Osteocyte (in vitro differentiated cells): ENCODE data around the gene PRKG1. TPM values are rescaled to one million over a fixed set of nuclear protein-coding genes. Genes with fewer than 3 reads are reported as not detected.

Experiments used
- DNase-seq: peaks from one replicate; pipeline ENCODE4 v3.0.0; 2021; ENCODE audit warnings: mixed read lengths; ENCODE audit not compliant: unreplicated experiment; ENCODE audit errors: extremely low spot score
- H3K27ac Mint-ChIP-seq: one replicate; pipeline ENCODE4 v1.8.0; 2021; ENCODE audit warnings: mild to moderate bottlenecking, mixed read lengths; ENCODE audit not compliant: unreplicated experiment
- H3K27me3 Mint-ChIP-seq: one replicate; pipeline ENCODE4 v1.8.0; 2021; ENCODE audit warnings: mixed read lengths; ENCODE audit not compliant: unreplicated experiment
- H3K36me3 Mint-ChIP-seq: one replicate; pipeline ENCODE4 v1.8.0; 2021; ENCODE audit warnings: mixed read lengths; ENCODE audit not compliant: unreplicated experiment
- H3K4me1 Mint-ChIP-seq: one replicate; pipeline ENCODE4 v1.8.0; 2021; ENCODE audit warnings: mixed read lengths; ENCODE audit not compliant: unreplicated experiment
- H3K4me3 Mint-ChIP-seq: one replicate; pipeline ENCODE4 v1.8.0; 2021; ENCODE audit warnings: mild to moderate bottlenecking, moderate library complexity, mixed read lengths; ENCODE audit not compliant: unreplicated experiment
- H3K9me3 Mint-ChIP-seq: one replicate; pipeline ENCODE4 v1.8.0; 2021; ENCODE audit warnings: mixed read lengths; ENCODE audit not compliant: unreplicated experiment
- total RNA-seq: library from RNA; stranded (reverse); gene quantifications from 2 replicates; pipeline ENCODE4 v1.2.1, GENCODE V29; 2021
- TF ChIP-seq, protein P1 (sequence below): fragments of 200-600 bp; sonication (generic); IDR thresholded peaks from 2 replicates; pipeline ENCODE4 v1.5.0; 2021; ENCODE audit warnings: antibody characterized with exemption, mild to moderate bottlenecking, moderate library complexity

The PRKG1 gene
- total RNA-seq, 1 donor from 2014 or later = 10.8 TPM

DNA sequence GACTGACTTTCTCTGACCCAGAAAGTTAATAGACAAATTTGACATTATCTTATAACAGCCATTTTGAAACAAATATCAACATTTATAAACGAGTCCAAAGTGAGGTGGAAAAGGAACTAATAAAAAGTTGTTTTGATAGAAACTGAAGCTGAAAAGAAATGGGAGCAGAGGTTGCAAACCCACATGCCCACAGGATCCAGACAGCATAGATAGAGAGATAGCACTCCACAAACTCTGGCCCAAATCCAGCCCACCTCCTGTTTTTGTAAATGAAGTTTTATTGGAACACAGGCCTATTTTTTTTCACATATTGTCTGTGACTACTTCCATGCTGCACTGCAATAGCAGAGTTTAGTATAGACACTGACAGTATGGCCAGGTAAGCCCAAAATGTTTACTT lies 171.9 kb downstream of the PRKG1 start:
- TF ChIP-seq, protein P1, sequence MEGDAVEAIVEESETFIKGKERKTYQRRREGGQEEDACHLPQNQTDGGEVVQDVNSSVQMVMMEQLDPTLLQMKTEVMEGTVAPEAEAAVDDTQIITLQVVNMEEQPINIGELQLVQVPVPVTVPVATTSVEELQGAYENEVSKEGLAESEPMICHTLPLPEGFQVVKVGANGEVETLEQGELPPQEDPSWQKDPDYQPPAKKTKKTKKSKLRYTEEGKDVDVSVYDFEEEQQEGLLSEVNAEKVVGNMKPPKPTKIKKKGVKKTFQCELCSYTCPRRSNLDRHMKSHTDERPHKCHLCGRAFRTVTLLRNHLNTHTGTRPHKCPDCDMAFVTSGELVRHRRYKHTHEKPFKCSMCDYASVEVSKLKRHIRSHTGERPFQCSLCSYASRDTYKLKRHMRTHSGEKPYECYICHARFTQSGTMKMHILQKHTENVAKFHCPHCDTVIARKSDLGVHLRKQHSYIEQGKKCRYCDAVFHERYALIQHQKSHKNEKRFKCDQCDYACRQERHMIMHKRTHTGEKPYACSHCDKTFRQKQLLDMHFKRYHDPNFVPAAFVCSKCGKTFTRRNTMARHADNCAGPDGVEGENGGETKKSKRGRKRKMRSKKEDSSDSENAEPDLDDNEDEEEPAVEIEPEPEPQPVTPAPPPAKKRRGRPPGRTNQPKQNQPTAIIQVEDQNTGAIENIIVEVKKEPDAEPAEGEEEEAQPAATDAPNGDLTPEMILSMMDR = no peak
- Mint-ChIP-seq H3K27ac (no peak overlapping the region), H3K4me3 (no peak overlapping the region), H3K36me3 (no peaks in the 10 kb centered on the region), H3K9me3 (no peaks in the 10 kb centered on the region), H3K27me3 (no peaks in the 10 kb centered on the region), H3K4me1 (peaks cover 29% of the 10 kb centered on the region)
- no peak for DNase-seq

DNA sequence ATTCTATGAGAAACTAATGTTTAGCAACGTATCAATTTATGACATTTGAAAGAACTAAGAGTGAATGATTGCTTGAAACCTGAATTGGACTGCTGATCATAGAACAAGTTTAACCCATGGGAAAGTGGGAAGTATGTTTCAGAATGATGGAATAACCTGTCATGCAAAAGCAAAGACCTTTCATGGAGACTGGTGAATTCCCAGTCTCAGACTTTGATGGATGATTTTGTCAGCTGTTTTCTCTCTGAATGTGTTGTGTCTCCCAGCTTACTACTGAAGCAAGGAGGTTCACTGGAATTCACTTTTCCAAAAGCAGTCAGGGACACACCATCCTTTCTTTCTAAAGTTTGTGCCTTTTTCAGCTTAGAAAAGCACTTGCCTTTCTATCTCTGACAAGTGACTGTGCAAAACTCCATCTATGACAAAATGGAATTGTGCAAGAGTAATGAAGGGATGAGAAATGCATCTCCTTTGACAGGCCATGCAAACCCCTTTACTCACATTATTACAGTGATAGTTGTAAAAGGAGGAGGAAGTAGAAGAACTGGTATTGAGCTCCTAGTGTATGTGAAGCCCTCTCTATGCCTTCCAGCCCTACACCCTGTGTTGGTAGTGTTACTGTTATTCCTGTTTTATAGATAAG lies 176.1 kb downstream of the PRKG1 start:
- H3K36me3 Mint-ChIP-seq = no peaks in the 10 kb centered on the region
- H3K4me1 Mint-ChIP-seq = peaks cover 6% of the 10 kb centered on the region
- H3K4me3 Mint-ChIP-seq = no peak overlapping the region
- DNase-seq = no peak
- H3K9me3 Mint-ChIP-seq = no peaks in the 10 kb centered on the region
- TF ChIP-seq, protein P1 = no peak
- H3K27me3 Mint-ChIP-seq = peaks cover 3% of the 10 kb centered on the region
- H3K27ac Mint-ChIP-seq = no peak overlapping the region

DNA sequence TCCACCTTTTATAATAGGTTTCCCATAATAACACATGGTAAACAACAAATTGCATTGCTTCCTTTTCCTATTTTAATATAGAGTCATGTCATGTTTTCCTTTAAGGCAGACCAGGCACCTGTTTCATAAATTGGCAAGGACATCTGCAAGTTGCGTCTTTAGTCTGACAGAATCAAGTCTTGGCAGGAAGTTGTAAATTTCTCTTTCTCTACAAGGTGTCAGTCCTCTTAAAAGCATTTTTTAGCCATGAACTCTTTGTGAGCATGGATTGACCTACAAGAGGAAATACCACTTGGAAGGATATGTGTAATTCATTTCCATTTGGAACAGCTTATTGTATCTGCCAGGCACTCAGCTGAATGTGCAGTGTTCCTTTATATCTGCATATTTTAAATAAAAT lies 176.8 kb downstream of the PRKG1 start:
- no peaks in the 10 kb centered on the region for H3K4me1 Mint-ChIP-seq
- peaks cover 3% of the 10 kb centered on the region for H3K27me3 Mint-ChIP-seq
- no peak overlapping the region for H3K4me3 Mint-ChIP-seq
- no peak overlapping the region for H3K27ac Mint-ChIP-seq
- DNase-seq = no peak
- H3K36me3 Mint-ChIP-seq = no peaks in the 10 kb centered on the region
- TF ChIP-seq, protein P1 = no peak
- H3K9me3 Mint-ChIP-seq = no peaks in the 10 kb centered on the region

DNA sequence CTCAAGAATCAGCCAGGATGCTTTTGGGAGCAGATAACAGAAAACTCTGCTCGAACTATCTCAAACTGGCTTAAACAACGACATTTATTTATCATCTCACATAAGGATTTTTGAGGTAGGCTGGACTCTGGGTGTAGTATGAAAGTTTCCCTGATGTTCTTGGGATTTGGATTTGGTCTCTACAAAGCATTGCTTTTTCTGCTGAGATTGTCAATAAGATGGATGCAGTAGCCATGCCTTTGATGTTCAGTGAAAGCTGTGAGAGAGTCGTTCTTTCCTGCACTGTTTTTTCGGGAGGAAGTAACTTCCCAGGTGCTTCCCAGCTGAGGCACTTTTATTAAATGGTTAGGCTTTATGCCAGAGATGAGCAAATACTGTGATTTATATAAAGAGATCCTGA lies 181.1 kb downstream of the PRKG1 start:
- H3K27ac Mint-ChIP-seq = no peak overlapping the region
- H3K4me1 Mint-ChIP-seq = no peaks in the 10 kb centered on the region

DNA sequence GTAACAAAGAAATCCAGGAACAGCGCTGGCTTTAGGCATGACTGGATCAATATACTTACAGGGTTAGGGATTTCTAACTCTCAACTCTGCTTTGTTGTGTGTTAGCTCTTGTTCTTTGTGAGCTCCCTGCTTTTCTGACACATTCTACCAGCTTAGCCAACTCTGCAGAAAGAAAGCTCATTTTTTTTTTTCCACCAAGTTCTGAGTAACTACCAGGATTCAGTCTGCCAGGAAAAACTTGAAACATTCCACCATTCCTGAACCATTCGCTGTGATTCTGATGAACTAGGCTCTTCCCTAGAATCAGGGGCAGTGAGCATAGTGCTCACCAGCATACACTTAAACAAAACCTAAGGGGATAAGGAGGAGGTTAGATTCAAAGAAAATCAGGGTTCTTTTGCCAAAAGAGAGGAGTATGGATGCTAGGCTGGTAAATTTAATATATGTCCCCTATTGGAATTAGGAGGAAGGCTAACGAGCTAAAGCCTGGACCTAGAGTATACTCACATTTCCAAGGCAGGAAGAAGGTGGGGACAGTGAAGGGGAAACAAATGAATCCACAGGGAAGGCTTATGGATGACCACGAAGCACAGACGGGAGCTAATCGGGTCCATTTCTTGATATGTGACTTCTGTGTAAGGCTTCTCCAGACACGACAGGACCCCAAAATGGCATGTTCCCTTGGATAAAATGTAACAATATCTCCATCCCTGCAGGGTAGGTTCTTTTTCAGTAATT lies 183.4 kb downstream of the PRKG1 start:
- Mint-ChIP-seq H3K9me3 (no peaks in the 10 kb centered on the region), H3K36me3 (no peaks in the 10 kb centered on the region), H3K27me3 (peaks cover 1% of the 10 kb centered on the region), H3K4me1 (no peaks in the 10 kb centered on the region), H3K4me3 (no peak overlapping the region), H3K27ac (no peak overlapping the region)
- TF ChIP-seq, protein P1 = no peak
- no peak for DNase-seq

More for the DNA sequence above, 181.1 kb downstream of the PRKG1 start:
- H3K4me3 Mint-ChIP-seq = no peak overlapping the region
- TF ChIP-seq, protein P1 = no peak
- H3K36me3 Mint-ChIP-seq = no peaks in the 10 kb centered on the region
- DNase-seq = no peak
- peaks cover 3% of the 10 kb centered on the region for H3K27me3 Mint-ChIP-seq
- H3K9me3 Mint-ChIP-seq = no peaks in the 10 kb centered on the region
